Stimulated activated CD4-positive, alpha-beta T cell treated with anti-CD3 and anti-CD28 coated beads, Interleukin-4, amount 100 ng/mL, for 4 hours (primary cell): Measurements from ENCODE around the gene ANGPTL2.
"Not testable (repeated sequence)": the region's sequence is repeated elsewhere in the genome, so short reads cannot be mapped to it uniquely, and the experiment has no call there.

Experiments
- DNase-seq, 2 experiments: peaks; one replicate each; pipeline ENCODE4 v3.0.0-alpha.2; 2020

The ANGPTL2 gene

DNA sequence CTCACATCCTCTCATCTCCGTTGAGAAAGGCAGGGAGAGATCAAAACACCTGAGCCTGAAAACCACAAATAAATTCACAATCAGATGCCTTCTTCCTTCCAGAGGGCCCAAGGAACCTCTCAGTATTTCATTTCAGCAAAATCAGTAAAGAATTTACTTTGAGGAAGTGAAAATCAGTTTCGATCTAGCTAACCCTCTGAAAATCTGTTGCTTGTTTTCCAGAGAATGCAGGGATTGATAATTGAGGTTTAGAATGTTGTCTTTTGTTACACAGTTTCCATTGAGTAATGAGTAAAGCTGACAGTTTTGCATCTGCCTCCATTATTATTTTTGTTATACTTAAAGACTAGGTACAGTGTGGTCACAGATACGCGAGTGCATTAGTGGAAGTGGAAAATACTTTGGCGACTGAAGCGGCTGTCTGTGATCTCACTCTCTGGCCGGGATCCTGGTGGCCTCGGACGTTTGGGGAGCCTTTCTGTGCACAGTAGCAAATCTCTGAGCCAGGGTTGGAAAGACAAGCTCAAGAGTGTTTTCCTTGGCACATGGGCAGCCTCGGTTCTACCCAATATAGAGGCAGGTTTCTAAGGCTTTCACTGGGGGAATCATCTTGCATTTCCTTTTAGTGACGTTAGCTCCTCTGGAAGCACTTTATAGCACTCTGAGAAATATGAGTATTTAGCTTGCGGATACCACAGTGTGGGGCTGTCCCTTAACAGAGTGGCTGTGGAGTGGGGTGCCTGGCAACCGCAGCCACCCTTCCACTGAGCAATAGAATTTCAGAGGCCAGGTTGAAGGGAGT lies 32.2 kb upstream of the ANGPTL2 start:
- no peak for DNase-seq

DNA sequence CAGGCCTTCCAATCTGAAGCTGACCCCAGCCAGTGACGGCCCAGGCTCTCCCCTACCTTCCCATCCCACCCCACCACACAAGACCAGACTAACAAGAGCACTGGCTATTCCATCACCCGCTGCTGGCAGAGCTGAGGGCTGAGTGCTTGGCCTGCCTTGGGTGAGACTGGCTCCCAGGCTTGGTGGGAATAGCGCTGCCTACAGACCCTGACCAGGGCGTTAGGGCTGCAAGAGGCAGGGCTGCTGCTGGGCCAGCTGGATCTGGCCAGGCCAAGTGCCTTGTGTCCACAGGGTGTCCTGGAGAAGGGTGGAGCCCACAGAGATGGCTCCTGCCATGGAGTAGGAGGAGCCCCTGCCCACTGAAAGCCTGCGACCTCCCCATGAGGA lies 31.6 kb upstream of the ANGPTL2 start:
- no peak for DNase-seq

DNA sequence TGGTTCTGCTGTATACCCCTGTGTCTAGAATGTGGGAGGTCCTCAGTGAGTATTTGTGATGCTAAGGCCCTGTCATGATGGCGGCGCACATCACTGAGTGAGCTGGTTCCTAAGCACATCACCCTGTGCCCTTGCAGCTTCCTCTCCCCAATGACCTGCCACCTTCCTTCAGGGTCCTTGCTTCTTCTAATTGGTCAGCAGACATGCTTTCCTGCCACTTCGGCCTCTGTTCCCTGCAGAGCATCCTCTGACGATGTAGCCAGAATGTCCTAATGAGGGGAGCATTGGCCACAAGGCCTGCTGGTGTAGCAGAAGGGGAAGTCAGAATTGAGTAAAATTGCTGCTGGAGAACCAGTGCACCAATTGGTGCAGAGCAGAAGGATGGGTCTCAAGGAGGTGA lies 31.1 kb upstream of the ANGPTL2 start:
- no peak for DNase-seq

DNA sequence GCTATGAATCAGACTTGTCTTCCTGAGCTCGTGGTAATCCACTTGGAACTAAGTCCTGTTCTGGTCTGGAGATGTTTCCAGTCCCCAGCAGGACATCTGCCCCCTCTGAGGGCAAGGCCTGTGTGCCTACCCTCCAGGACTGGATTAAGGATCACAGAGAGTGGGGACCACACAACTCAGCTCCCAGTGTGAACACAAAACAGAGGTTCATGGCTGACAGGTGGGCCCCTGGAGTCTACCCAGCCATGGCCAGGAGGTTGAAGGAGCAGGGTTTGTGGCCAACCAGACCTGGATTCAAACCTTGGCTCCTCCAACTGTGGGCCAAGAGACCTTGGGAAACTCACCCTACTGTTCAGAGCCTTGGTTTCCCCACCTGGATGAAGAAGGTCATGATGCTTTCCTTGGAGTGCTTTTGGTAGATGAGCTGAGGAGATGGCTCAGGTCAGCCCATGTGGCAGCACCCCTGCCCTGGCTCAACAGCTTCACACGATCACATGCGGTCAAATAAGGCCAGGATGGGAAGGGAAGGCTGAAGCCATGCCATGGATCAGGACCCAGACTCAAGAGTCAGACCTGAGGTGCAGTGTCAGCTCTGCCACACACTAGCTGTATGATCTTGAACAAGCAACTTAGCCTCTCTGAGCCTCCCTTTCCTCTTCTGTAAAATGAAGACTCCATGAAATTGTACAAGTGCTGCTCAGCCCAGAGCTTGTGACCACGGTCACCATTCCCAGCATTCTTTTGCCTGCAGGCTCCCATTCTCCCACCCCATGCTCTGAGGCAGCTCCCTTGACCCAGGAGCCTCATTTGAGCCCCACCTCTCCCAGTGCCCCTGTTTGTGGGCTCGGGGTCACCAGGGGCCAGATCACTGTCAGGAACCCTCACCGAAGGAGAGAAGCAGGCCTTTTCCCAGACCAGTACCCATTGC lies 27.3 kb upstream of the ANGPTL2 start:
- no peak for DNase-seq

DNA sequence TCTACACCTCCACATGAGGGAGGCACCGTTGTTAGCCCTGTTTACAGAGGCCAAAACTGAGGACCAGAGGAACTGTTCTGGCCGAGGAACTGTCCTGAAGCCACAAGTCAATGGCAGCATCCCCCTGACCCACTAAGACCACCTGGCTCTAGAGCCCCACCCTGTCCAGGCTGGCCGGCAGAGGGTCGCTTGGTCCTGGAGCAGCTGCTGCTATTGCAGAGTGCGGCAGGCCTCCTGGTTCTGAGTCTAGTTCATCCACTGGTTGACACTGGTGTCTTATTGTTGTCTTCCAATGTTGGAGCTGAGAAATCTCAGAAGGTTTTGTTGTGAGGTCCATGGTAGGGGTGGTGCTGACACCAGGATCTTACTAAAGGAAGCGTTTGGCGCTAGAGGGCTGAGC lies 26.6 kb upstream of the ANGPTL2 start:
- DNase-seq, result no peak

DNA sequence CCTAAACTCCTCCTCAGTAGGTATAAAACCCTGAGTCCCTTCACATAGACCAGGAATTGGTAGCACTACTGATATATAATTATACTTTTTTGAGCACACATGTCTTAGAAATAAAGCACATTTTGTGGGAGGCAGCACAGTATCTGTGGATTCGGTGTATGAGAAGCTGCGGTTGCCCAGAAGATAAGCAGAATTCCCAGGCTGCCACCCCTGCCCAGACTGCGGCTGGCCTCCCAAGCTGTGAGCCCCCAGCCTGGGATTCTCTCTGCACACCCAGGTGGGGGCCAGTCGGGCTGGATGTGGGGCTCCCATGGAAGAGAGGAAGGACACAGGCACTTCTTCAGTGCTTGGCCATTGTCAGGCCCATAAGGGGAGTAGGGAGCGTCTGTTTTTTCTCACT lies 25.6 kb upstream of the ANGPTL2 start:
- DNase-seq, result no peak

DNA sequence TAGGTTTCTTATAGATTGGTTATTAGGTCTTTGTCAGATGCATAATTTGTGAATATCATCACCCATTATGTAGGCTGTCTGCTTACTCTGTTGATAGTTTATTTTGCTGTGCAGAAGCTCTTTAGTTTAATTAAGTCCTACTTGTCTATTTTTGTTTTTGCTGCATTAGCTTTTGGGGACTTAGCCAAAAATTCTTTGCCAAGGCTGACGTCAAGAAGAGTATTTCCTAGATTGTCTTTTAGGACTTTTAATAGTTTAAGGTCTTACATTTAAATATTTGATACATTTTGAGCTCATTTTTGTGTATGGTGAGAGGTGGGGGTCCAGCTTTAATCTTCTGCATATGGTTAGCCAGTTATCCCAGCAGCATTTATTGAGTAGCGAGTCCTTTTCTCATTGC lies 24.8 kb upstream of the ANGPTL2 start:
- no peak for DNase-seq

DNA sequence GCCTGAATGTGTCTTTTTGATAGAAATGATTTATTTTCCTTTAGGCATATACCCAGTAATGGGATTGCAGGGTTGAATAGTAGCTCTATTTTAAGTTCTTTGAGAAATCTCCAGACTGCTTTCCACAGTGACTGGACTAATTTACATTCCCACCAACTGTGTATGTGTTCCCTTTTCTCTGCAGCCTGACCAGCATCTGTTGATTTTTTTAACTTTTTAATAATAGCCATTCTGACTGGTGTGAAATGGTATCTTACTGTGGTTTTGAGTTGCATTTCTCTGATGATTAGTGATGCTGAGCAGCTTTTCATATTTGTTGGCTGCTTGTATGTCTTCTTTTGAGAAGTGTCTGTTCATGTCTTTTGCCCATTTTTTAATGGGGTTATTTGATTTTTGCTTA lies 24.4 kb upstream of the ANGPTL2 start:
- not testable (repeated sequence) for DNase-seq

DNA sequence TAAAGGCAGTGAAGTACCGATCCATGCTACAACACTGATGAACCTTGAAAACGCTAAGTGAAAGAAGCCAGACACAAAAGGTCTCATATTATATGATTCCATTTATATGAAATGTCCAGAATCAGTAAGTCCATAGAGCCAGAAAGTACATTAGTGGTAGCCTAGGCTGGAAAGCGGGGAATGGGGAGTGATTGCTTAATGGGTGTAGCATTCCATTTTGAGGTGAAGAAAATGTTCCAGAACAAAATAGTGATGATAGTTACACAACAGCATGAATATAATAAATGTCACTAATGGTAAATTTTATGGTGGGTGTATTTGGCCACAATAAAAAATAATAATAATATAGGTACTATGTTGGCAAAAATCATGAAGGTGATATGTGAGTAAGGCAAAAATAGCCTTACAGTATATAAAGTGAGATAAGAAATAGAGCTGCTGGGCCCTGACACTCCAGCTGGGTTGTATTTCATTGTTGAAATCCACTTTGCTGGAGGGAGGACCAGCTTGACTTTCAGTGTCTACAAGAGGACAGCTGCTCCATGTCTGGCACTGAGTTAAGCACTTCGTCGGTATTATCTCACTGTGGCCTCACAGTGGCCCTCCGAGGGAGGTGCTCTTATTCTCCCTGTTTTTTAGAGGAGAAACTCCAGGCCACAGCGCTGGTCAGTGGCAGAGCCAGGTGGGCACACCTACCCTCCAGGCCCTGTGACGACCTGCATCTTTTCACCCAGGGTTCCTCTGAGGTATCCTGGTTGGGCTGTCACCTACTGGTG lies 22.4 kb upstream of the ANGPTL2 start:
- no peak for DNase-seq

DNA sequence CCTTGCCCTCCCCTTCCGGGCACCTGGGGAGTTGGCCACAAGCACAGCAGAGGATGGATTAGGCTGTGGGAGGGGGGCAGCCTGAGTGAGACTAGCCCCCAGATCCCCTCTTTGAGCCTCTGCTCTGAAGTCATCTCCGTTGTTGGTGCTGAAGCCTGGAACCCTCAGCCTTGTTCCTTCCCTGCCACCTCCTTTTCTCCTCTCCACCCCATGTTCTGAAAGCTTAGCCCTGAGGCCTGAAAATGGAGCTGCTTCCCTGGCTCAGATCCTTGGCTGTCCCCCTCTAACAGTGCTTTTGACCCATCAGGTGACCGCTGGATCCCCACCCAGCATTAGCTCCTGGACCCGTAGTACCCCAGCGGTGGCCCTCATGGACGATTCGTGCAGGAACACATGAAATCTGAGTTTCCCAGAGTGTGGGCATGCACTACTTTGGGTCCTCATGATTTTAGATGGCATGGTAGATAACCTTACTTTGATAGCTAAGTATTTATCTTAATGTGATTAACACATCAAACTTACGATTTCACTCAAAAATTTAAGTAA lies 21.6 kb upstream of the ANGPTL2 start:
- DNase-seq, result no peak

DNA sequence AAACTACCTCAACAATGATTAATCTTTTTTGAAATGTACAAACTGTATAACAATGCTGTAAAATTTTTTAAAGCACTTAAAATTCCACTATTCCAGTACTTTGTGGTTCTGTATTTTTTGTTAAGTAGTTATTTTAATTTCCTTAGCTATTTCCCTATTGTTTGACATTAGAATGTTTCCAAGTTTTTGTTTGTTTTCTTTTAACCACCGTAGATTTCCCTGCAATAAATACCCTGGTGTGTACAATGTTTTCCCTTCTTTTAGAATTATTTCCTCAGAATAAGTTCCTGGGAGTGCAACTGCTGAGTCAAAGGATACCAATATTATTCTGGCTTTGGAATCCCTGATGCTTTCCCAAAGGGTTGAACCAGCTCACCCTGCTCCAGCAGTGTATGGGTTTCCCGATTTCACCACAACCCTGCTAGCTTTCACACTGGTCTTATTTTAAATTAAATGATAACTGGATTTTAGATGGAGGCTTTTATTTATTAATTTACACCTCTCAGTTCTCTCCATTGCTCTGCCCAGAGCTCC lies 20.6 kb upstream of the ANGPTL2 start:
- no peak for DNase-seq

DNA sequence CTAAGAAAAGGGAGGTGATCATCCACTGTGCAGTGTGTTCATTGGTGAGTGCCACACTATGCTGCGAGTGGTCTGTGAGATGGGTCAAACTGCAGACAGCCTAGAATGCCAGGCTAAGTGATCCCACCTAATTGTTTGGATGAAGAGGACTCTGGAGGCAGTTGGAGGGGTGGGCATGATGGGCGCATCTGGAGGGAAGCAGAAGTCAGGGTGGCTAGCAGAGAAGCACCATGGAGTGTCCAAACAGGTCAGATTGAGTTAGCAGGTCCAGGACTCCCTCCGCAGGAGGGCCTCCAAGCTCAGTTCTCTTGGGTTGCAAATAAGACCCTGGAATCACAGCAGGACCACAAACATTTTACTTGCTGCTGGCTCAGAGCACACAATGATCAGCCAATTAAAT lies 19.9 kb upstream of the ANGPTL2 start:
- DNase-seq, result no peak

DNA sequence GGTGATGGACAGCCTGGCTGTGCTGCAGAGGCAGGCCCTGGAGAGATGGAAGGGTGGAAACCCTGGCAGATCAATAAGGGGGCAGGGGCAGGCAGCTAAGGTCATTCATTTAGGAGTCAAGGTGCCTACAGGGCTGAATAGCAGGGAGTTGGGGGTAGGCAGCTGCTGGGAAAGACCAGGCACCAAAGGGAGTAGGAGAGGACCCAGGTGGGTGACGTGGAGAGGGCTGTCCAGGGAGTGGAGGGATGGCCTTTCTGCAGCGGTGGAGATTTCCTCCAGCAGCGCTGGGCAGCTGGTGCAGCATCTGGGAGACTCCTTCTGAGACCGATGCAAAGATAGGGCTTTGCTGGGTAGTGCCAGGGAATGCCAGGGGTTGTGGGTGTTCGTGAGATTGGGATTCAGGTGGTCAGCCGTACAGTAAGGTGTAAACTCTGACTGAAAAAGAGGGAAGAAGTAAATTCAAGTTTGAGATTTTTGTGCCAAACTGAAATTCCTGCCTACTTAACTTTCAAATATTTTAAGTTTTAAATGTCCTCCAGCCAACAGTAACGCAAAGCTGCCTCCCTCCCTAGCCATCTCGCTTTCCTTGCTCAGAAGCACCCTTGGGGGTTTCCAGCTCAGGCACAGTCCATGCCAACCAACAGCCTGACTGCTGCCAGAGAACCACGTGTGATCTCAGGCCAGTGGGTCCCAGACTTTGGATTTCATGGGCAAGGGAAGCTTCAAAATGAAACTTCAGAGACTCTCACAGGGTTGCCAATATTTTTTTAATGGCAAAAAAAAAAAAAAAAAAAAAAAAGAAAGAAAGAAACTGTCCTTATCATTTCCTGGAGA lies 18.6 kb upstream of the ANGPTL2 start:
- DNase-seq, result no peak

DNA sequence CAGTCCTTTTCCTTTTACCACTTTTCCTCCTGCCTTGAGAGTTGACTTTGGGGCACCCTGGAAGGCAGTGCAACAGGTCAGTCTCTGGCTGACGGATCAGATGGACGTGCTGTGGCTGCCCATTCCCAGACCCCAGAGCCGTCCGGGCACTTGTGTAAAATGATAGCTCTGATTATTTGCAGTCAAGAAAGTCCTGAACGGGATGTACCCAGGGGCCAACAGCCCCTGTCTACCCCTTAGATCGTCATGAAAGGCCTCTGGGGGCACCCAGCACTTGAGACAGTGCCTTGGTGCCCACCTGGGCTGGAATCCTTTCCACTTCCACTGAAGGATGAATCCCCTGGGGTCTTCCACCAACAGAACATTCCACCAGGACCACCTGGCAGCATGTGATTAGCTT lies 17.7 kb upstream of the ANGPTL2 start:
- DNase-seq, result no peak

DNA sequence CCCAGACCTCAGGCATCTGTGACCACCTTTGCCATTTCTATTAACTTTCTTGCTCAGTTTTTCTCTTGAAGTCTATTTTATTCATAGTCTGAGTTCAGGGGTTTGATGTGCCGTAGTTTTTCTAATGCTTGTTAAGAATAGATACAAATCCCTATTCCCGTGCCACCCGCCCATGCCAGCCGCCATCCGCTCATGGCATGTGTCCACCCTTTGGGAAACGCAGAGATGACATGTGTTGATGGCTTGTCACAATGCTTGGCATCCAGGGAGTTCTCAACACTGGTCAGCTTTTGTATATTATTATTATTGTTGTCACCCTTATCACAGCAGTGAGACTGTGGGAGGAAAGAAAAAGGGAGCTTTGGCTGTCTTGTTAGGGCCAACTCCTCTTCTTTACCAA lies 17.3 kb upstream of the ANGPTL2 start:
- no peak for DNase-seq

DNA sequence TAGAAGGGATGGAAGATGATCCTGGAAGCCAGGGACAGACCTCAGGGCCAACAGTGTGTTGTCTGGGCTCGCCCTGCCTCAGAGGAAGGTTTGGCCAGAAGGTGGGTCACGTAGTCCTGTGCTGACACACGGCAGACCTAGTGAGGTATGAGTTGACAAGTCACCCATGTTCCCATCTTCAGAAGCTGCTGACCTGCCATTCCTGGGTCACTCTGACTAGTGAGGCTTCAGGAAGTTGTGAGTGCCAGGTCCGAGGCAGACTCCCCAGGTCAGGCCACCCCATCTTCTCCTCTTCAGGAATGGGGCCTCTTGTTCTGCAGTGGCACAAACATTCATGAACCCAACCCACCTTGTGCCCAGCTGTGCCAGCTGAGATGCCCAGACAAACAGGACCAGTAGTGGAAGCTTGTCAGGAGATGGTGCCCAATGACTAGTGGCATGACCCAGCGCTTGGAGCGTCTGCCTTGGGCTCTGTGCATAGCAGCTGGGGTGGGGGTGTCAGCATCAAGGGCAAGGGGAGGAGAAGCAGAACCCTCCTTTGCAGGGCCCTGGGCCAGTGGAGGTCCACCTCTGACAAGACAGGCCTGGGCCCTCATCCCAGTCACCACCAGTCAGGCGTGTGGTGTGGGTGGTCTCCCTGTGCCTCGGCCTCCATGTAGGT lies 16.8 kb upstream of the ANGPTL2 start:
- no peak for DNase-seq

DNA sequence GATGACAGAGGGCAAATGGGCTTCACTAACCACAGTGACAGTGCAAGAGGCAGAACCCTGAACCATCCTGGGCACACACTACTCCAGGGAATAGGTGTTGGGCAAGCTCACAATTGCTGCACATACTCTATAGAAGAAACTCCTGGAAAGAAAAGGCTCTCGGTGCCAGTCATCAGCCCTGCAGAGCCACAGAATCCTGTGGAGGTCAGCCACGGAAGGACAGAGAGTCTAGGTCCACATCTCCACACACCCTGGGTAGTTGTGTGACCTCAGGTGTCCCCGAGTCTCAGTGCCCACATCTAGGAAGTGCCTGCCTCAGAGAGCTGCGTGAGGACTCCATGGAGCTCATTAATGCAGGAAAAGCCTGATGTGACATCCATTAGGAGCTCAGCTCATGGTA lies 16.0 kb upstream of the ANGPTL2 start:
- DNase-seq, result no peak

DNA sequence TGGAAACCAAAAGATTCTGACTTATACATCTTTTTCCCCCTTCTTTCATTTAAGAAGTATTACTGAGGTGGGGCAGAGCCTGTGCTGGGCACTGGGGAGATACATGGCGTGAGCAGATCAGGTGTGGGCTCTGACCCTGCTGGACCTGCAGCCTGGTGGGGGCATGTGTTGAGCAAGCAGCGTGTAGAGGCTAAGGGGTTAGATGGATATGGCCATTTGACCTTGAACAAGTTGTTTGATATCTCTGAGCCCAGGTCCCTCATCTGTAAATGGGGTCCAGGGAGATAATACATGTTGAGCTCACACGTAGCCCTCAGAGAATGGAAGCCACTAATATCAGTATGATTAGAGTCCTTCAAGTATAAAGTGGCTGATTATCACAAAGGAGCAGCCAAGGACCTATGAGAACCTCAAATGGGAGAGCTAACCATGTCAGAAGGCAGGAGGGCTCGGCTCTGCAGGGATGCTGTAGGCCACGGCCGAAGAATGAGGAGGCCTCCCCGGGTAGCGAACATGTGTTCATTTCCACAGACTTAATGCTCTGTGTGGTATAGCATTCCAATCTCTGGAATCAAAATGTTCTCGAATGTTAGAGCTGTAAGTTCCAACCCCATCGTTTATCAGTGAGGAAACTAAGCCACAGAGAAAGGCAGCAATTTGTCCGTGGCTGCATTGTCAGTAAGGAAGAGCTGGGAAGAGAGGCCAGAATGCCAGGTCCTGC lies 15.4 kb upstream of the ANGPTL2 start:
- DNase-seq, result no peak

DNA sequence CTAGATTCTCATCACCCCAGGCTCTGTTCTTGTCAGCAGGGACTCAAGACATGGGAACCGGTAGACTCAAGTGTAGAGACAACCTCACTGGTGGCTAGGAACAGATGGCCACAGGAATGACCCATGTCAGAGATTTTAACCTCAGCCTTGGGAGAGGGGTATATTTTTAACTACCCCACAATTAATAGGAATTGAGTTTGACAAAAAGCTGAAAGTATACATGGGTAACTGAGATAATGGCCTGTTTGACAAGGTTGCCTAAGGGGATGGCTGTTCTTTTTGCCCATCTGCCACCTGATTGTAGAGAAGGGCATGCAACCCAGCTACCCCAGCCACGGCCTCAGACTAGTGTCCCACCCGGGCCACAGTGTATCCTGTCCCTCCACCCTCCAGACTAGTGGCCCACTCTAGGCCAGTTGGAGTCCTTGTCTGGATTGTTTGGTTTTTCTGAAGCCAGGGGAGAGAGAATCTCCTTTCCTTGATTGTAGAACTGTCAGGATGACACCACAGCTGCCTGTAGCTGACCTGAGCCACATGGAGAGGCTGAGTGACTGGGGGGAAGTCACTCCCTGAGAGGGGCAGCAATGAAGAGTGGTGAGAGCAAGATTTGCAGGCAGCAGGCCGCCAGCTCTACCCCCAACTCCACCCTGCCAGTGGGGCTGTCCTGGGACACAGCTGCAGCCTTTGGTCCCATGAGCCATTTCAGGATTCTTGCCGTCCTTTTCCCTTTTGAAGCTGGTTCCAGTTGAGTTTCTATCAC lies 14.6 kb upstream of the ANGPTL2 start:
- DNase-seq, result no peak
